GM12872 (cell line): ENCODE measurements around the gene MAST4.

Experiments used
- CTCF ChIP-seq: IDR thresholded peaks from 3 replicates; pipeline ENCODE4 v1.5.1; 2011; ENCODE audit warnings: low read depth, mild to moderate bottlenecking, low read length, moderate library complexity; ENCODE audit not compliant: insufficient read depth

MAST4 gene

GRCh38 chr5:67135381-67135984 lies 539.3 kb downstream of the MAST4 start:
- no peak for TF ChIP-seq CTCF

- TF ChIP-seq CTCF, result no peak
Measured at GRCh38 chr5:67139030-67139429, 542.8 kb downstream of the MAST4 start.

GRCh38 chr5:67140413-67140812 lies 544.2 kb downstream of the MAST4 start:
- TF ChIP-seq CTCF, result no peak

GRCh38 chr5:67141644-67142043 lies 545.5 kb downstream of the MAST4 start:
- TF ChIP-seq CTCF, result no peak

GRCh38 chr5:67142816-67143215 lies 546.6 kb downstream of the MAST4 start:
- TF ChIP-seq CTCF, result no peak

GRCh38 chr5:67143549-67143948 lies 547.4 kb downstream of the MAST4 start:
- no peak for TF ChIP-seq CTCF

GRCh38 chr5:67144183-67144639 lies 548.0 kb downstream of the MAST4 start:
- no peak for TF ChIP-seq CTCF
